A549 (cell line): ENCODE measurements around the gene RNF141. TPM values are rescaled to one million over a fixed set of nuclear protein-coding genes. Genes with fewer than 3 reads are reported as not detected.

Experiments
- ATAC-seq, 2 experiments: fragments of 200-7000 bp in 1 of 2; fragments of >200 bp in 1 of 2; cut with Nextera tagmentation in 1 of 2; cut with Tn5 transposase in 1 of 2; 3 replicates each; pipeline versions ENCODE4 v1.8.0 to v1.9.1; 2018 to 2020; ENCODE audit warnings: mild to moderate bottlenecking in 1 of 2, moderate library complexity in 1 of 2
- CTCF ChIA-PET: fragments of 300-600 bp; sonication (Branson Sonifier 250); formaldehyde crosslinking; extraction: SDS; loops from one replicate; lab custom pipeline; 2021; ENCODE audit warnings: antibody characterized with exemption, inconsistent platforms; lab: Yijun Ruan, JAX
- POLR2A ChIA-PET: fragments of 350-600 bp; formaldehyde crosslinking; extraction: SDS; loops from one replicate; lab custom pipeline; 2021; ENCODE audit warnings: antibody characterized with exemption, inconsistent platforms; lab: Yijun Ruan, JAX
- DNase-seq, 2 experiments: peaks; one replicate each; pipeline versions ENCODE4 v3.0.0 to v3.0.0-alpha.2; 2011 to 2016; ENCODE audit warnings: low read depth in 1 of 2, low spot score in 1 of 2
- FAIRE-seq: peaks from 2 replicates; lab custom pipeline; 2011; peaks lifted over from hg19 to GRCh38; lab: Jason Lieb, UNC
- H3K27ac ChIP-seq, 2 experiments: fragments of >200 bp; sonication (Bioruptor Twin); formaldehyde crosslinking; 3 replicates each; pipeline ENCODE4 v1.5.1; 2016 to 2017
- H3K4me1 ChIP-seq: fragments of >200 bp; sonication (Bioruptor Twin); formaldehyde crosslinking; 3 replicates; pipeline ENCODE4 v1.6.1; 2016
- H3K4me2 ChIP-seq: fragments of >200 bp; sonication (Bioruptor Twin); formaldehyde crosslinking; 3 replicates; pipeline ENCODE4 v1.6.1; 2016
- H3K4me3 ChIP-seq: fragments of >200 bp; sonication (Bioruptor Twin); formaldehyde crosslinking; 3 replicates; pipeline ENCODE4 v1.5.1; 2016
- H3K9me3 ChIP-seq: fragments of >200 bp; sonication (Bioruptor Twin); formaldehyde crosslinking; 3 replicates; pipeline ENCODE4 v1.6.1; 2016
- CHD2 ChIP-seq: fragments of 150-350 bp; IDR thresholded peaks from 2 replicates; pipeline ENCODE4 v1.6.1; 2014; ENCODE audit warnings: low read length; ENCODE audit not compliant: partially characterized antibody
- CHD4 ChIP-seq: fragments of 200-600 bp; sonication (generic); IDR thresholded peaks from 2 replicates; pipeline ENCODE4 v1.6.1; 2016; ENCODE audit warnings: antibody characterized with exemption, mild to moderate bottlenecking, borderline replicate concordance
- EP300 ChIP-seq, 2 experiments: fragments of >200 bp; sonication (Bioruptor Twin); formaldehyde crosslinking; IDR thresholded peaks; 2 replicates in 1 of 2; 3 replicates in 1 of 2; pipeline ENCODE4 v1.6.1; 2016 to 2017
- ESRRA ChIP-seq: fragments of 150-350 bp; IDR thresholded peaks from 2 replicates; pipeline ENCODE4 v1.6.1; 2014; ENCODE audit warnings: mild to moderate bottlenecking, low read length, borderline replicate concordance
- FOSB ChIP-seq: fragments of 250-450 bp; sonication (Bioruptor Pico); IDR thresholded peaks from 2 replicates; pipeline ENCODE4 v1.5.0; 2020; ENCODE audit warnings: mild to moderate bottlenecking, moderate library complexity
- FOSL2 ChIP-seq, 2 experiments: fragments of 450-650 bp in 1 of 2; fragments of >200 bp in 1 of 2; sonication (Bioruptor Twin) in 1 of 2; formaldehyde crosslinking; IDR thresholded peaks; 2 replicates each; pipeline versions ENCODE4 v1.5.0 to v1.6.1; 2016 to 2020; ENCODE audit warnings: mild to moderate bottlenecking in 1 of 2, moderate library complexity in 1 of 2
- FOXS1 ChIP-seq: fragments of 250-450 bp; sonication (Bioruptor Pico); IDR thresholded peaks from 2 replicates; pipeline ENCODE4 v1.5.0; 2020; ENCODE audit warnings: mild to moderate bottlenecking, moderate library complexity
- HDAC2 ChIP-seq: fragments of 200-600 bp; sonication (generic); IDR thresholded peaks from 2 replicates; pipeline ENCODE4 v1.6.1; 2016
- HEYL ChIP-seq: fragments of 250-450 bp; sonication (Bioruptor Pico); IDR thresholded peaks from 2 replicates; pipeline ENCODE4 v1.8.0; 2021; ENCODE audit warnings: mild to moderate bottlenecking, moderate library complexity
- KDM1A ChIP-seq: fragments of 200-600 bp; sonication (generic); IDR thresholded peaks from 2 replicates; pipeline ENCODE4 v1.6.1; 2016; ENCODE audit warnings: low read depth, mild to moderate bottlenecking
- MAZ ChIP-seq: fragments of 150-350 bp; IDR thresholded peaks from 2 replicates; pipeline ENCODE4 v1.6.1; 2014; ENCODE audit warnings: antibody characterized with exemption, low read depth, low read length, borderline replicate concordance
- MYC ChIP-seq: IDR thresholded peaks from 2 replicates; pipeline ENCODE4 v1.6.1; 2012; ENCODE audit warnings: mild to moderate bottlenecking, inconsistent platforms, low read length, improper control_type of control experiment, borderline replicate concordance
- NPAS2 ChIP-seq: fragments of 250-450 bp; sonication (Bioruptor Pico); IDR thresholded peaks from 2 replicates; pipeline ENCODE4 v1.8.0; 2022; ENCODE audit warnings: mild to moderate bottlenecking, moderate library complexity, borderline replicate concordance
- RARB ChIP-seq: fragments of 250-450 bp; sonication (Bioruptor Pico); IDR thresholded peaks from 2 replicates; pipeline ENCODE4 v1.8.0; 2021; ENCODE audit warnings: mild to moderate bottlenecking, moderate library complexity
- RCOR1 ChIP-seq: fragments of 150-350 bp; IDR thresholded peaks from 2 replicates; pipeline ENCODE4 v1.6.1; 2014; ENCODE audit warnings: antibody characterized with exemption, low read length, low read depth
- RNF2 ChIP-seq: fragments of 200-600 bp; sonication (generic); IDR thresholded peaks from 2 replicates; pipeline ENCODE4 v1.6.1; 2016; ENCODE audit warnings: low read depth, mild to moderate bottlenecking, antibody characterized with exemption, moderate library complexity, borderline replicate concordance
- SMC3 ChIP-seq: fragments of >200 bp; sonication (Bioruptor Twin); formaldehyde crosslinking; IDR thresholded peaks from 3 replicates; pipeline ENCODE4 v1.6.1; 2018; ENCODE audit warnings: inconsistent platforms
- SREBF2 ChIP-seq: fragments of 450-650 bp; IDR thresholded peaks from 2 replicates; pipeline ENCODE4 v1.6.1; 2014; ENCODE audit warnings: mild to moderate bottlenecking, moderate library complexity
- TFCP2L1 ChIP-seq: fragments of 250-450 bp; sonication (Bioruptor Pico); IDR thresholded peaks from 2 replicates; pipeline ENCODE4 v1.5.0; 2021; ENCODE audit warnings: mild to moderate bottlenecking
- ZNF302 ChIP-seq: fragments of 250-450 bp; sonication (Bioruptor Pico); IDR thresholded peaks from 2 replicates; pipeline ENCODE4 v1.9.0; 2021; ENCODE audit warnings: inconsistent platforms, mild to moderate bottlenecking, moderate library complexity
- ZSCAN20 ChIP-seq: fragments of 250-450 bp; sonication (Bioruptor Pico); IDR thresholded peaks from 2 replicates; pipeline ENCODE4 v1.8.0; 2022; ENCODE audit warnings: mild to moderate bottlenecking, moderate library complexity
- WGBS: methylation state at CpG from one replicate; pipeline ENCODE4 v1.1.6; 2017; ENCODE audit errors: missing lambda C conversion rate; 5-methylcytosine and 5-hydroxymethylcytosine counted together
- polyA plus RNA-seq, 4 experiments: library from polyadenylated mRNA; depleted of rRNA in 3 of 4; stranded (reverse); fragments of >200 nt; fragmentation: RNase III in 1 of 4; extraction: RNeasy Plus Mini Kit Qiagen cat#74134 plus additional on column Dnase treatment in 1 of 4; gene quantifications; 2 replicates in 3 of 4; 3 replicates in 1 of 4; pipeline ENCODE4 v1.2.3, GENCODE V29; 2011 to 2017
- TF ChIP-seq, protein P1 (sequence below): fragments of 250-450 bp; sonication (Bioruptor Pico); IDR thresholded peaks from 2 replicates; pipeline ENCODE4 v1.5.0; 2021; ENCODE audit warnings: mild to moderate bottlenecking, moderate library complexity, borderline replicate concordance
- TF ChIP-seq, protein P2 (sequence below): fragments of >200 bp; sonication (Bioruptor Twin); formaldehyde crosslinking; IDR thresholded peaks from 2 replicates; pipeline ENCODE4 v1.6.1; 2016
- TF ChIP-seq, protein P3 (sequence below): IDR thresholded peaks from 2 replicates; pipeline ENCODE4 v1.6.1; 2012

The RNF141 gene
- polyA plus RNA-seq, 2 of the 4 experiments (the other 2 are of a cell fraction) = 16.8 to 33.3 TPM

DNA sequence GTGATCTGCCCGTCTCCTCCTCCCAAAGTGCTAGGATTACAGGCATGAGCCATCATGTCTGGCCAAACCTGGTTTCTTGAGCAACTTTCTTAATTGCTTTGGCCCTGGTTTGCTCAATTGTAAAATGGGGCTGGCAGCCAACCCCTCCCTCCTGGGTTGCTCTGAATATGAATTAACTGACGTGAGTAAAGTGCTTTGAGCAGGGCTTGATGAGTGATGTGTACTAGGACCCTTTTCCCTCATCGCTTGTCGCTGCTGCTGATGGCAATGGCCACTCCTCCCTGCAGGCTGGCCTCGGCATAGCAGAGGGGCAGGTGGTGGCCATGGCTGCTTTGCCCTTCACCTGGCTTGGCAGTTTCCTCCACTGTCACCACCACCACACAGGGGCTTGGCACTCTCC lies 41.5 kb downstream of the RNF141 start:
- H3K27ac ChIP-seq = no peak overlapping the region
- H3K4me2 ChIP-seq = no peak overlapping the region
- TF ChIP-seq MYC = no peak
- no peak for TF ChIP-seq HEYL (CRISPR knock-in tag)
- TF ChIP-seq SMC3 = no peak
- TF ChIP-seq, all 56 proteins: peak for 0
- Histone ChIP-seq H3K4me3 (no peak overlapping the region), H3K4me1 (no peaks in the 10 kb centered on the region), H3K9me3 (no peaks in the 10 kb centered on the region)
- POLR2A ChIA-PET = no interaction called here
- CTCF ChIA-PET = interaction anchor here (0.5 to 1.3 kb wide), 4 partner anchors 15 to 99 kb away, joined by 3 to 7 read pairs (median 4); no protein-coding TSS in a partner anchor
- no peak for DNase-seq
- ATAC-seq = no peak
- FAIRE-seq = no peak
- WGBS = 94% methylated on average over 5 of the region's 5 CpGs

DNA sequence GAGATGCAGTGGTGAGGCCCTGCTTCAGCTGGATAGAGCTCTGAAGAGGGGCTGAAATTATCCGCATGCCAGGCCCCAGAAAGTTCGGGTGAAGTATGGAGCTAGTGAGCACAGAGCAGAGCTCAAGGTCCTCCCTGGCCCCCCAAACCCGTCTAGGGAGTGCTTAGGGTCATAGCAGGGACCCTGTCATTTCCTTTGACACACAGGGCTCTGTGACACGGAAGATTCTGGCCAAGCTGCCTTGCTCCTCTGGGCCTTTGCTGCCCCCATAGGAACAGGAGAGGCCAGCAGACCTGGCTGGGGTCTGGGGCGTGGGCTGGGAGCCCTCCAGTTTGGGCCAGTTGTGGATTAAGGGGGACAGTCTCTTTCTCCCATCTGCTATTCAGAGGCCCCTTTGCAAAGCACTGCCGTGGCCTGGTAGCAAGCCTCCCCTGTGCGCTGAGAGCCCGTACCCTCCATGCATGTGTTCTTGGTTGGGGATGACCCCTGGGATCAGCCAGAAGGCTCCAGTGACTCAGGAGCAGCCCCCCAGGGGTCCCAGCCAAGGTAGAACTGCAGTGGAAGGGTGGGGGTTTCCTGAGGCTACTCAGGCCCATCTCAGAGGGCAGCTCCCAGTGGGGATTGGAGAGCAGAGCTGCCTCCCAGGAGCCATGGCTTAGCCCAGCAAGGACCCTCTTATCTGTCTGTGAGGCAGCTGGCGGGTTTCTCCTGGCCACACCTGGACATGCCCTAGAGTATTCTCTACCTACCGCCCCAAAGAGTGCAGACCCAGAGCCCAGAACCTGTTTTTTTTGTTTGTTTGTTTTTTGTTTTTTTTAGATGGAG lies 42.3 kb downstream of the RNF141 start:
- no peak for DNase-seq
- no peak overlapping the region for H3K27ac ChIP-seq
- ChIA-PET POLR2A (no interaction called here), CTCF (interaction anchor here (1.1 to 1.6 kb wide), 4 partner anchors 16 to 238 kb away, joined by 3 to 7 read pairs (median 4); no protein-coding TSS in a partner anchor)
- no peak; a peak in 1 of 6 replicates for ATAC-seq
- no peaks in the 10 kb centered on the region for H3K9me3 ChIP-seq
- TF ChIP-seq CHD2 (no peak), FOXS1 (no peak), SREBF2 (no peak), EP300 (IDR thresholded peaks at IDR 0.05) (no peak), MYC (no peak), KDM1A (no peak), NPAS2 (no peak), CHD4 (no peak), RARB (CRISPR knock-in tag) (no peak), HDAC2 (no peak), MAZ (no peak), FOSB (CRISPR knock-in tag) (no peak), RNF2 (no peak)
- TF ChIP-seq, protein P1, sequence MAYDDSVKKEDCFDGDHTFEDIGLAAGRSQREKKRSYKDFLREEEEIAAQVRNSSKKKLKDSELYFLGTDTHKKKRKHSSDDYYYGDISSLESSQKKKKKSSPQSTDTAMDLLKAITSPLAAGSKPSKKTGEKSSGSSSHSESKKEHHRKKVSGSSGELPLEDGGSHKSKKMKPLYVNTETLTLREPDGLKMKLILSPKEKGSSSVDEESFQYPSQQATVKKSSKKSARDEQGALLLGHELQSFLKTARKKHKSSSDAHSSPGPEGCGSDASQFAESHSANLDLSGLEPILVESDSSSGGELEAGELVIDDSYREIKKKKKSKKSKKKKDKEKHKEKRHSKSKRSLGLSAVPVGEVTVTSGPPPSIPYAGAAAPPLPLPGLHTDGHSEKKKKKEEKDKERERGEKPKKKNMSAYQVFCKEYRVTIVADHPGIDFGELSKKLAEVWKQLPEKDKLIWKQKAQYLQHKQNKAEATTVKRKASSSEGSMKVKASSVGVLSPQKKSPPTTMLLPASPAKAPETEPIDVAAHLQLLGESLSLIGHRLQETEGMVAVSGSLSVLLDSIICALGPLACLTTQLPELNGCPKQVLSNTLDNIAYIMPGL (CRISPR knock-in tag) = no peak
- WGBS = 73% methylated on average over 8 of the region's 10 CpGs
- H3K4me1 ChIP-seq = no peaks in the 10 kb centered on the region
- no peak overlapping the region for H3K4me3 ChIP-seq
- H3K4me2 ChIP-seq = no peak overlapping the region
- no peak for FAIRE-seq

DNA sequence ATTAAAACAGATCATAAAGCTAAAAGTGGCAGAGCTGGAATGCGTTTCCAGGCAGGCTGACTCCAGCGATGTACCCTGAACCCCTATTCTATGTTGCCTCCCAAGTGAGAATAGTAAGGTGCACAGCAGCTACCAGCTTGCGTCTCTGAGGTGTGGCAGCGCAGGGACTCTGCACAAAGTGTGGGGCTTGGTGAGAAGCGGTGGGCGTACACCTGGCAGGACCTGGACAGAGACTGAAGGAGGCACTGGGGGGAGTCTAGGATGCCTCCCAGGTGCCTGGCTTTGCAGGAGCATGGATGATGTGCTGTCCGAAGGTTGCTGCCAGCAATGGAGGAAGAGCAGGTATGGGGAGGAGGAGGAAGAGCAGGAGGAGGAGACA lies 43.0 kb downstream of the RNF141 start:
- no peak for FAIRE-seq
- ChIA-PET CTCF (interaction anchor here (1.6 to 2.0 kb wide), 2 partner anchors 9 to 239 kb away, joined by 4 to 7 read pairs; no protein-coding TSS in a partner anchor), POLR2A (no interaction called here)
- Histone ChIP-seq H3K27ac (no peak overlapping the region), H3K9me3 (no peaks in the 10 kb centered on the region), H3K4me3 (no peak overlapping the region), H3K4me2 (no peak overlapping the region), H3K4me1 (no peaks in the 10 kb centered on the region)
- no peak for ATAC-seq
- TF ChIP-seq, protein P2, sequence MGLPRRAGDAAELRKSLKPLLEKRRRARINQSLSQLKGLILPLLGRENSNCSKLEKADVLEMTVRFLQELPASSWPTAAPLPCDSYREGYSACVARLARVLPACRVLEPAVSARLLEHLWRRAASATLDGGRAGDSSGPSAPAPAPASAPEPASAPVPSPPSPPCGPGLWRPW = no peak
- TF ChIP-seq MAZ = no peak
- no peak for TF ChIP-seq ZNF302 (CRISPR knock-in tag)
- TF ChIP-seq ZSCAN20 (CRISPR knock-in tag) = no peak
- TF ChIP-seq SMC3 = no peak
- TF ChIP-seq, protein P3, sequence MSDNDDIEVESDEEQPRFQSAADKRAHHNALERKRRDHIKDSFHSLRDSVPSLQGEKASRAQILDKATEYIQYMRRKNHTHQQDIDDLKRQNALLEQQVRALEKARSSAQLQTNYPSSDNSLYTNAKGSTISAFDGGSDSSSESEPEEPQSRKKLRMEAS = no peak
- no peak for TF ChIP-seq FOSL2 (IDR thresholded peaks at IDR 0.05)
- TF ChIP-seq FOSL2 (CRISPR knock-in tag; IDR thresholded peaks at IDR 0.05) = no peak
- TF ChIP-seq TFCP2L1 = no peak
- TF ChIP-seq RCOR1 = no peak
- no peak for TF ChIP-seq ESRRA
- 95% methylated on average over 7 of the region's 7 CpGs for WGBS
- no peak for DNase-seq
